Stimulated activated CD4-positive, alpha-beta T cell treated with anti-CD3 and anti-CD28 coated beads, Interleukin-1b, Interleukin-23, amount 100 ng/mL, for 48 hours (primary cell): ENCODE results near the gene PAWR.

ENCODE experiments used
- DNase-seq: peaks from one replicate; pipeline ENCODE4 v3.0.0-alpha.2; 2020

PAWR gene

GRCh38 chr12:79690638-79691510 lies at the start of gene PAWR:
Gene PAWR (minus strand): TSS chr12:79690964. CDS start chr12:79690244, 720 bp downstream.
- DNase-seq: peak; percentile 6

- DNase-seq: no peak
Measured at GRCh38 chr12:79737875-79738718, 47.3 kb upstream of the PAWR start.

GRCh38 chr12:79732638-79733037 lies 41.9 kb upstream of the PAWR start:
- no peak for DNase-seq

GRCh38 chr12:79725987-79726386 lies 35.2 kb upstream of the PAWR start:
- no peak for DNase-seq

- DNase-seq: no peak
Measured at GRCh38 chr12:79717006-79717405, 26.2 kb upstream of the PAWR start.

GRCh38 chr12:79715308-79715707 lies 24.5 kb upstream of the PAWR start:
- no peak for DNase-seq

GRCh38 chr12:79710707-79711483 lies 20.1 kb upstream of the PAWR start:
- DNase-seq: no peak

- DNase-seq: no peak
Measured at GRCh38 chr12:79707830-79708229, 17.1 kb upstream of the PAWR start.

- DNase-seq: no peak
Measured at GRCh38 chr12:79706676-79707075, 15.9 kb upstream of the PAWR start.

- DNase-seq: no peak
Measured at GRCh38 chr12:79706156-79706555, 15.4 kb upstream of the PAWR start.

- no peak for DNase-seq
Measured at GRCh38 chr12:79698966-79699365, 8.2 kb upstream of the PAWR start.

GRCh38 chr12:79696416-79696815 lies 5.7 kb upstream of the PAWR start:
- DNase-seq: no peak

GRCh38 chr12:79692860-79693577 lies 2.3 kb upstream of the PAWR start:
- no peak for DNase-seq

- no peak for DNase-seq
Measured at GRCh38 chr12:79691511-79692248, 916 bp upstream of the PAWR start.

GRCh38 chr12:79690142-79690637 lies 574 bp downstream of the PAWR start:
- DNase-seq: peak; percentile 1

GRCh38 chr12:79689477-79690141 lies 1.2 kb downstream of the PAWR start:
- DNase-seq: peak; percentile 1

- no peak for DNase-seq
Measured at GRCh38 chr12:79689061-79689476, 1.7 kb downstream of the PAWR start.

- no peak for DNase-seq
Measured at GRCh38 chr12:79688376-79689060, 2.2 kb downstream of the PAWR start.

- no peak for DNase-seq
Measured at GRCh38 chr12:79687711-79688260, 3.0 kb downstream of the PAWR start.

GRCh38 chr12:79686171-79686570 lies 4.6 kb downstream of the PAWR start:
- DNase-seq: no peak
